Retinal pigment epithelial cell (primary cell): Measurements from ENCODE around the gene CNTNAP2.

Experiments
- DNase-seq: peaks from one replicate; pipeline ENCODE4 v3.0.0-alpha.2; 2010; ENCODE audit warnings: low read depth
- H3K4me3 ChIP-seq: 2 replicates; pipeline ENCODE4 v1.5.1; 2011; ENCODE audit warnings: mild to moderate bottlenecking, low read length, control low read depth, moderate library complexity
- CTCF ChIP-seq: conservative IDR thresholded peaks from 2 replicates; pipeline ENCODE4 v1.5.1; 2011; ENCODE audit warnings: low read depth, low read length, control low read depth, inconsistent platforms

The CNTNAP2 gene

GRCh38 chr7:148380596-148381419 lies 2264.2 kb downstream of the CNTNAP2 start:
- TF ChIP-seq CTCF, result no peak
- no peak for DNase-seq
- no peak overlapping the region for H3K4me3 ChIP-seq

DNA sequence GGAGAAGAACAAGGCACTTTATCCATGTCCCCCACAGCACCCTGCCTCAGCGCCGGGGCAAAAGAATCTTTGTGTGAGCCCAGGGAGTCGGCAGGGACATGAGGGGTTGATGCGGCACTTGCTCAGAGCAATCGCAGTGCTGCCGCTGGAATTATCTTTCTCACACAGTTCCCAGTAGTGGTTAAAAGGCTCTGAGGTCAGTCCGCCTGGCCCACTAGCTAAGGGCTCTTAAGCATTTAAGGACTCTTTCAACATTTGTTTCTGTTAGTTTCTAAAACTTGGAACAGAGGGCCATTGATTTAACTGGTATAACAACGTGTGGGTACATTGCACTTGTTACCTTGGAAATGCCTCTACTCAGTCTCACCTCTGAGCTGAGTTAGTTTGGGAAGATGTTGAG lies 2266.0 kb downstream of the CNTNAP2 start:
- TF ChIP-seq CTCF, result no peak
- no peak for DNase-seq
- H3K4me3 ChIP-seq, result no peak overlapping the region

- TF ChIP-seq CTCF, result no peak
- no peak for DNase-seq
- no peak overlapping the region for H3K4me3 ChIP-seq
These were observed 2267.1 kb downstream of the CNTNAP2 start for GRCh38 chr7:148383651-148384050.

DNA sequence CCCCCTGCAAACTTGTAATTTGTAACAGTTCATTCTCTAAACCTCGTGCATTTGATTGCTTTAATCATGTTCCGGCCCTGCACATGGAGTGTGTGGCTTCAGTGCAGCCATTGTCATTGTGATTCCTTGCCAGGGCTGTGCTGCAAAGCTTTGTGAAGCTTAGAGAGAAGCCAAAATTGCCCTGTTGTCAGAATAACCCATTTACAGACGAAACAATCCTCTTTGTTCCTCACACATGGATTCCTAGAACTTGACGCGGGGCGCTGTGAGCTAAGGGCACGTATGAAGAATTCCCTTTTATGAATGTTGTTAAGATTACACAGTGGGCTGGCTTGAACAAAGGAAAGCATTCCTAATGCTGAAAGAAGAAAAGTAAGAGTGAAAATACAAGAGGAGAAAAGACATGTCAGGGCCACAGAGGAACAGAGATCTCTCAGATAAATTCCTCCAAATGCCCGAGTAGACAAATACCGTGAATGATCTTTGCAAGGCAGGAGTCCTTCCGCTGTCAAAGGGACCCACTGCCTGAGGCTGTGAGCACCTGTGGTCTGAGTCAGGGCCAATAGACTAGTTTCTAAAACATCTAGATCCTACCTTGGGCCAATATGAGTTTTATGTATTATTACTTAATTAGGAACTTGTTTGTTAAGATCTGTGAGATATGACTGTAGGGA lies 2268.5 kb downstream of the CNTNAP2 start:
- H3K4me3 ChIP-seq, result no peak overlapping the region
- DNase-seq, result no peak
- TF ChIP-seq CTCF, result no peak

DNA sequence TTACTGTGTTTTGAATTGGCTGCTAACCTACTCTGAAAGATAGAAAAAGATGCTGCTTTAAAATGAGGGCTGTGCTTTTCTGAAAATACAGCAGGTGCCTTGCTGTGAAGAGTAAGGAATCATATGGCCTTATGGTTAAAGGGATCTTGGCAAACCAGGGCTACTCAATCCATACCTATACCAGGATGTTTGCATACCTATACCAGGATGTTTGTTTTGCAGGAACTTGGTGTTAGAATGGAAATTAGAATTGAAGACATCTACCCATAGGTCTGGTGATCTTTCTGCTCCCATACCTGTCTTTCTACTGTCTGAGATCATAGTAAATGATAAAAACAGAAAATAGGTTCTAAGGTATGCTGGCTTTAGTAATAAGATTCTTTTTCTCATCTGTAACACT lies 2273.8 kb downstream of the CNTNAP2 start:
- no peak for DNase-seq
- no peak overlapping the region for H3K4me3 ChIP-seq
- no peak for TF ChIP-seq CTCF

DNA sequence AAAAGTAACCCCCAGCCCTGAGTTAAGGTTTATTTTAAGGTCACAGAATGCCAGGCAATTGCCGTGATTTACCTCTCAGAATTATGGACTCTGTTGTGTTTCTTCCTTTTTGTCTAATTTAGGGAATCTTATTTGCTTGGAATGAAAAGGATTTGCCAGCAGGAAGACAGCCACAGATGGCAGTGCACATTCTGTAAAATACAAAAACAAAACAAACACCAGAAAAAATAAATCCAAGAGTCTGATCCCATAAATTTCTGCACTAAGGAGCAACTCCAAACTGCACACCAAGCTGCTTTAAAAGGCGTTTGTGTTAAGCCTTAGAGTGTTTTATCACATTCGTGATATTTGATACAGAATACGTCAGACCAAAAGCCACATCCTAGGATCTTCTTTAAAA lies 2275.0 kb downstream of the CNTNAP2 start:
- H3K4me3 ChIP-seq, result no peak overlapping the region
- DNase-seq, result no peak
- no peak for TF ChIP-seq CTCF

DNA sequence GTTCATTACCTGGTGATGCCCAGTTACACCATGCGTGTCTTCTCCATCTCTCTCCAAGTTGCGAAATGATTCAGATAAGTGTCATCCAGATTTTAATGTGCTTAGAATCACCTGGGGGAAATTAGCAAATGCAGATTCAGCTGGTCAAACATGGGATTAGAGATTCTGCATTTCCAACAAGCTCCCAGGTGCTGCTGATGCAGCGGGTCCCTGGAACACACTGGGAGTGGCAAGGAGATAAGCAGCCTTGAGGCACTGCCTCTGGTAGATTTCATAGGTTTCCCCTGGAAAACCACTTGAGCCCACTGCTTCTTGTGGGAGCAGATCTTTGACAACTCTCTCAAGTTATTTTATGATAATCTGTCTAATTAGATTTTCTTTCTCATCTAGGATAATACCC lies 2278.0 kb downstream of the CNTNAP2 start:
- no peak overlapping the region for H3K4me3 ChIP-seq
- TF ChIP-seq CTCF, result no peak
- no peak for DNase-seq
